OCI-LY3 (cell line): Measurements from ENCODE around the gene FRMD3.

ENCODE experiments used
- CTCF ChIP-seq: fragments of 200-600, 300-600 bp; sonication (generic); IDR thresholded peaks from 2 replicates; pipeline ENCODE4 v1.5.1; 2014; ENCODE audit warnings: antibody characterized with exemption, low read length, low read depth
- EZH2phosphoT487 ChIP-seq: fragments of 200-600 bp; shearing (Covaris generic); IDR thresholded peaks from 2 replicates; pipeline ENCODE4 v1.6.1; 2018; ENCODE audit warnings: antibody characterized with exemption, mixed run types, low read depth

GRCh38 chr9:83444110-83444509 lies 94.1 kb downstream of the FRMD3 start:
- no peak for TF ChIP-seq CTCF
- TF ChIP-seq EZH2phosphoT487: no peak
